IMR-90 (cell line): Measurements from ENCODE around the gene BMPER. TPM values are rescaled to one million over a fixed set of nuclear protein-coding genes. Genes with fewer than 3 reads are reported as not detected.

Experiments
- ATAC-seq: fragments of 200-7000 bp; cut with Tn5 transposase; 2 replicates; pipeline ENCODE4 v1.9.1; 2020; ENCODE audit warnings: low read depth, mild to moderate bottlenecking, moderate library complexity
- BruUV-seq: library from RNA; stranded (reverse); fragments of 400-500 nt; replicated peaks from 2 replicates; lab custom pipeline; 2021; lab: Mats Ljungman, UMichigan
- CTCF ChIA-PET: fragments of 300-600 bp; formaldehyde crosslinking; extraction: SDS; loops from one replicate; lab custom pipeline; 2021; ENCODE audit warnings: antibody characterized with exemption; lab: Yijun Ruan, JAX
- POLR2A ChIA-PET: fragments of 300-600 bp; sonication (Branson Sonifier 250); formaldehyde crosslinking; loops from one replicate; lab custom pipeline; 2022; ENCODE audit warnings: antibody characterized with exemption; ENCODE audit not compliant: unreplicated experiment; lab: Charles Lee
- DNase-seq: peaks from one replicate; pipeline ENCODE4 v3.0.0; 2013
- H2AFZ ChIP-seq: replicated peaks from 2 replicates; pipeline ENCODE3; 2013; ENCODE audit warnings: low read length, mild to moderate bottlenecking; ENCODE audit not compliant: poor library complexity
- H2AK5ac ChIP-seq: 2 replicates; pipeline ENCODE4 v1.6.1; 2013; ENCODE audit warnings: low read depth, low read length, inconsistent platforms
- H2AK9ac ChIP-seq: replicated peaks from 2 replicates; pipeline ENCODE3; 2013; ENCODE audit warnings: mild to moderate bottlenecking, low read depth, low read length, moderate library complexity; ENCODE audit not compliant: poor library complexity
- H2BK120ac ChIP-seq: 2 replicates; pipeline ENCODE4 v1.6.1; 2013; ENCODE audit warnings: low read depth, low read length, inconsistent platforms
- H2BK15ac ChIP-seq: 3 replicates; pipeline ENCODE4 v1.6.1; 2013; ENCODE audit warnings: low read depth, low read length, inconsistent platforms
- H2BK20ac ChIP-seq: 2 replicates; pipeline ENCODE4 v1.6.1; 2013; ENCODE audit warnings: low read depth, mild to moderate bottlenecking, inconsistent platforms, low read length, moderate library complexity
- H2BK5ac ChIP-seq: 2 replicates; pipeline ENCODE4 v1.6.1; 2013; ENCODE audit warnings: mild to moderate bottlenecking, low read depth, low read length, inconsistent platforms; ENCODE audit not compliant: poor library complexity, severe bottlenecking
- H3K14ac ChIP-seq: replicated peaks from 2 replicates; pipeline ENCODE4 v1.6.1; 2013; ENCODE audit warnings: low read depth, low read length, inconsistent platforms
- H3K18ac ChIP-seq: 2 replicates; pipeline ENCODE4 v1.6.1; 2013; ENCODE audit warnings: low read depth, low read length, control low read depth
- H3K23ac ChIP-seq: 2 replicates; pipeline ENCODE4 v1.6.1; 2013; ENCODE audit warnings: low read depth, low read length, inconsistent platforms
- H3K27ac ChIP-seq: 2 replicates; pipeline ENCODE4 v1.5.1; 2013; ENCODE audit warnings: mild to moderate bottlenecking, control low read depth, low read length; ENCODE audit not compliant: insufficient read depth
- H3K27me3 ChIP-seq: 2 replicates; pipeline ENCODE4 v1.6.1; 2013; ENCODE audit warnings: low read length; ENCODE audit not compliant: control insufficient read depth, insufficient read depth
- H3K36me3 ChIP-seq: 2 replicates; pipeline ENCODE4 v1.6.1; 2013; ENCODE audit warnings: low read length, mixed read lengths; ENCODE audit not compliant: control insufficient read depth, insufficient read depth
- H3K4ac ChIP-seq: 2 replicates; pipeline ENCODE4 v1.6.1; 2013; ENCODE audit warnings: low read depth, low read length, inconsistent platforms
- H3K4me1 ChIP-seq: 2 replicates; pipeline ENCODE4 v1.6.1; 2013; ENCODE audit warnings: low read length, mixed read lengths; ENCODE audit not compliant: control insufficient read depth, insufficient read depth
- H3K4me2 ChIP-seq: 2 replicates; pipeline ENCODE4 v1.6.1; 2013; ENCODE audit warnings: low read depth, mild to moderate bottlenecking, control low read depth, low read length, moderate library complexity
- H3K4me3 ChIP-seq: 2 replicates; pipeline ENCODE4 v1.5.1; 2013; ENCODE audit warnings: low read depth, mild to moderate bottlenecking, control low read depth, low read length, moderate library complexity; ENCODE audit not compliant: insufficient read depth
- H3K56ac ChIP-seq: 2 replicates; pipeline ENCODE4 v1.6.1; 2013; ENCODE audit warnings: low read length, inconsistent platforms; ENCODE audit not compliant: insufficient read depth; ENCODE audit errors: extremely low read depth
- H3K79me1 ChIP-seq, 2 experiments: 2 replicates each; pipeline ENCODE4 v1.6.1; 2013; ENCODE audit warnings: low read length in 2 of 2, inconsistent platforms in 1 of 2, low read depth in 1 of 2
- H3K9ac ChIP-seq: 2 replicates; pipeline ENCODE4 v1.6.1; 2013; ENCODE audit warnings: low read depth, low read length, control low read depth
- H3K9me1 ChIP-seq: 2 replicates; pipeline ENCODE4 v1.6.1; 2013; ENCODE audit warnings: low read length, inconsistent platforms; ENCODE audit not compliant: insufficient read depth
- H3K9me3 ChIP-seq: 2 replicates; pipeline ENCODE4 v1.6.1; 2013; ENCODE audit warnings: low read length; ENCODE audit not compliant: control insufficient read depth, insufficient read depth
- H4K20me1 ChIP-seq: 2 replicates; pipeline ENCODE4 v1.6.1; 2013; ENCODE audit warnings: low read length, inconsistent platforms; ENCODE audit not compliant: insufficient read depth
- H4K5ac ChIP-seq: 2 replicates; pipeline ENCODE4 v1.6.1; 2013; ENCODE audit warnings: mild to moderate bottlenecking, low read depth, low read length, control low read depth
- H4K8ac ChIP-seq, 2 experiments: 2 replicates each; pipeline ENCODE4 v1.6.1; 2013; ENCODE audit warnings: low read depth in 2 of 2, low read length in 2 of 2, control low read depth in 1 of 2, inconsistent platforms in 1 of 2
- H4K91ac ChIP-seq: 2 replicates; pipeline ENCODE4 v1.6.1; 2013; ENCODE audit warnings: low read depth, low read length, inconsistent platforms; ENCODE audit not compliant: insufficient read depth
- BHLHE40 ChIP-seq: fragments of 150-350 bp; IDR thresholded peaks from 2 replicates; pipeline ENCODE4 v1.6.1; 2016; ENCODE audit warnings: mild to moderate bottlenecking, low read depth, low read length
- CEBPB ChIP-seq: IDR thresholded peaks from 2 replicates; pipeline ENCODE4 v1.6.1; 2012; ENCODE audit warnings: low read depth, low read length, improper control_type of control experiment
- CHD1 ChIP-seq: IDR thresholded peaks from 2 replicates; pipeline ENCODE4 v1.6.1; 2012; ENCODE audit warnings: low read depth, low read length, improper control_type of control experiment
- FOS ChIP-seq: fragments of 150-350 bp; IDR thresholded peaks from 2 replicates; pipeline ENCODE4 v1.6.1; 2016; ENCODE audit warnings: low read depth, low read length
- MAFK ChIP-seq: IDR thresholded peaks from 2 replicates; pipeline ENCODE4 v1.6.1; 2012; ENCODE audit warnings: low read depth, low read length, improper control_type of control experiment
- MAZ ChIP-seq: IDR thresholded peaks from 2 replicates; pipeline ENCODE4 v1.6.1; 2012; ENCODE audit warnings: low read depth, mild to moderate bottlenecking, low read length, improper control_type of control experiment, moderate library complexity, borderline replicate concordance
- MXI1 ChIP-seq: IDR thresholded peaks from 2 replicates; pipeline ENCODE4 v1.6.1; 2012; ENCODE audit warnings: low read depth, mild to moderate bottlenecking, low read length, moderate library complexity, borderline replicate concordance
- NFE2L2 ChIP-seq: fragments of 150-350 bp; IDR thresholded peaks from 2 replicates; pipeline ENCODE4 v1.6.1; 2016; ENCODE audit warnings: low read depth, mild to moderate bottlenecking, low read length
- POLR2A ChIP-seq: IDR thresholded peaks from 2 replicates; pipeline ENCODE4 v1.6.1; 2012; ENCODE audit warnings: mild to moderate bottlenecking, low read depth, low read length
- RAD21 ChIP-seq: IDR thresholded peaks from 2 replicates; pipeline ENCODE4 v1.6.1; 2012; ENCODE audit warnings: low read length, improper control_type of control experiment
- RCOR1 ChIP-seq: IDR thresholded peaks from 2 replicates; pipeline ENCODE4 v1.6.1; 2012; ENCODE audit warnings: mild to moderate bottlenecking, low read length, improper control_type of control experiment; ENCODE audit not compliant: insufficient replicate concordance
- RFX5 ChIP-seq: IDR thresholded peaks from 2 replicates; pipeline ENCODE4 v1.8.0; 2012; ENCODE audit warnings: low read depth, mild to moderate bottlenecking, low read length, moderate library complexity
- SMC3 ChIP-seq: fragments of 150-350 bp; IDR thresholded peaks from 2 replicates; pipeline ENCODE4 v1.6.1; 2016; ENCODE audit warnings: low read depth, mild to moderate bottlenecking, antibody characterized with exemption, low read length, moderate library complexity
- USF2 ChIP-seq: fragments of 150-350 bp; IDR thresholded peaks from 2 replicates; pipeline ENCODE4 v1.6.1; 2017; ENCODE audit warnings: mild to moderate bottlenecking, antibody characterized with exemption, low read length, low read depth
- WGBS, 2 experiments: methylation state at CpG; one replicate each; pipeline versions ENCODE4 v1.1.5 to v1.1.7; 2013; ENCODE audit warnings: missing lambda C conversion rate in 2 of 2; ENCODE audit not compliant: insufficient read length in 1 of 2; ENCODE audit errors: extremely low coverage in 2 of 2; 5-methylcytosine and 5-hydroxymethylcytosine counted together
- dilution Hi-C: fragments of 300-500 bp; cut with HindIII; formaldehyde crosslinking; loops from one replicate; pipeline ENCODE4 v1.14.3; 2018; ENCODE audit warnings: low sequenced_read_pairs; ENCODE audit not compliant: unreplicated experiment
- in situ Hi-C: fragments of 300-500 bp; cut with MboI; formaldehyde crosslinking; loops from 3 replicates; pipeline ENCODE4 v1.14.3; 2019; ENCODE audit warnings: low sequenced_read_pairs, inconsistent platforms, mixed read lengths
- intact Hi-C: fragments of 100-400 bp; cut with micrococcal nuclease; formaldehyde crosslinking; loops from 2 replicates; pipeline ENCODE4 v1.10.0; 2022
- polyA plus RNA-seq, 3 experiments: library from polyadenylated mRNA; depleted of rRNA; stranded (reverse); fragments of >200 nt; gene quantifications; 2 replicates each; pipeline ENCODE4 v1.2.3, GENCODE V29; 2012; ENCODE audit warnings: low replicate concordance in 1 of 3
- total RNA-seq: library from RNA; depleted of rRNA; stranded (reverse); fragments of >200 nt; gene quantifications from 2 replicates; pipeline ENCODE4 v1.2.3, GENCODE V29; 2012
- TF ChIP-seq, protein P1 (sequence below): conservative IDR thresholded peaks from 2 replicates; pipeline ENCODE4 v1.5.1; 2012; ENCODE audit warnings: mild to moderate bottlenecking, low read depth, low read length, improper control_type of control experiment
- TF ChIP-seq, protein P2 (sequence below): fragments of 150-350 bp; IDR thresholded peaks from 2 replicates; pipeline ENCODE4 v1.6.1; 2016; ENCODE audit warnings: low read depth, mild to moderate bottlenecking, low read length, moderate library complexity, borderline replicate concordance

The BMPER gene
- total and polyA plus RNA-seq, 2 of the 4 experiments (the other 2 are of a cell fraction), result 6.2 to 7.9 TPM

- no peak overlapping the region for H2BK5ac ChIP-seq
- no peak overlapping the region for H3K14ac ChIP-seq
- no peak overlapping the region for H3K4me2 ChIP-seq
- H3K4ac ChIP-seq, result no peak overlapping the region
- H2AFZ ChIP-seq, result no peak overlapping the region
- peaks cover 3% of the 10 kb centered on the region; the same call in 1 of the 2 replicates for H3K36me3 ChIP-seq
- in situ Hi-C loops (loop anchor here (10.0 kb wide), 2 partner anchors 512 to 682 kb away; no protein-coding TSS in a partner anchor), intact Hi-C loops (loop anchor here (10.0 kb wide), 1 partner anchor 228 kb away; no protein-coding TSS in a partner anchor), dilution Hi-C loops (no loop called here)
- no peaks in the 10 kb centered on the region for H4K20me1 ChIP-seq
- no peak overlapping the region for H2AK5ac ChIP-seq
- no peaks in the 10 kb centered on the region for H3K9me1 ChIP-seq
- H4K91ac ChIP-seq, result no peak overlapping the region
- no peak overlapping the region for H2BK15ac ChIP-seq
- H2BK20ac ChIP-seq, result no peak overlapping the region
- no peak overlapping the region for H3K4me3 ChIP-seq
- H2AK9ac ChIP-seq, result no peak overlapping the region
- ATAC-seq (no peak), DNase-seq (no peak)
- no peak overlapping the region for H2BK120ac ChIP-seq
- BruUV-seq, result no TSS peak
- TF ChIP-seq, protein P1, sequence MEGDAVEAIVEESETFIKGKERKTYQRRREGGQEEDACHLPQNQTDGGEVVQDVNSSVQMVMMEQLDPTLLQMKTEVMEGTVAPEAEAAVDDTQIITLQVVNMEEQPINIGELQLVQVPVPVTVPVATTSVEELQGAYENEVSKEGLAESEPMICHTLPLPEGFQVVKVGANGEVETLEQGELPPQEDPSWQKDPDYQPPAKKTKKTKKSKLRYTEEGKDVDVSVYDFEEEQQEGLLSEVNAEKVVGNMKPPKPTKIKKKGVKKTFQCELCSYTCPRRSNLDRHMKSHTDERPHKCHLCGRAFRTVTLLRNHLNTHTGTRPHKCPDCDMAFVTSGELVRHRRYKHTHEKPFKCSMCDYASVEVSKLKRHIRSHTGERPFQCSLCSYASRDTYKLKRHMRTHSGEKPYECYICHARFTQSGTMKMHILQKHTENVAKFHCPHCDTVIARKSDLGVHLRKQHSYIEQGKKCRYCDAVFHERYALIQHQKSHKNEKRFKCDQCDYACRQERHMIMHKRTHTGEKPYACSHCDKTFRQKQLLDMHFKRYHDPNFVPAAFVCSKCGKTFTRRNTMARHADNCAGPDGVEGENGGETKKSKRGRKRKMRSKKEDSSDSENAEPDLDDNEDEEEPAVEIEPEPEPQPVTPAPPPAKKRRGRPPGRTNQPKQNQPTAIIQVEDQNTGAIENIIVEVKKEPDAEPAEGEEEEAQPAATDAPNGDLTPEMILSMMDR, result no peak
- TF ChIP-seq BHLHE40 (no peak), RCOR1 (no peak), MAZ (no peak), MXI1 (no peak), FOS (no peak), NFE2L2 (no peak), CHD1 (no peak), CEBPB (no peak), POLR2A (no peak), SMC3 (no peak), MAFK (no peak), USF2 (no peak), RAD21 (no peak), RFX5 (no peak)
- TF ChIP-seq, protein P2, sequence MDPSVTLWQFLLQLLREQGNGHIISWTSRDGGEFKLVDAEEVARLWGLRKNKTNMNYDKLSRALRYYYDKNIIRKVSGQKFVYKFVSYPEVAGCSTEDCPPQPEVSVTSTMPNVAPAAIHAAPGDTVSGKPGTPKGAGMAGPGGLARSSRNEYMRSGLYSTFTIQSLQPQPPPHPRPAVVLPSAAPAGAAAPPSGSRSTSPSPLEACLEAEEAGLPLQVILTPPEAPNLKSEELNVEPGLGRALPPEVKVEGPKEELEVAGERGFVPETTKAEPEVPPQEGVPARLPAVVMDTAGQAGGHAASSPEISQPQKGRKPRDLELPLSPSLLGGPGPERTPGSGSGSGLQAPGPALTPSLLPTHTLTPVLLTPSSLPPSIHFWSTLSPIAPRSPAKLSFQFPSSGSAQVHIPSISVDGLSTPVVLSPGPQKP, result no peak
- peaks cover 14% of the 10 kb centered on the region for H3K4me1 ChIP-seq
- no peak overlapping the region for H3K18ac ChIP-seq
- H3K27me3 ChIP-seq, result no peaks in the 10 kb centered on the region
- no peak overlapping the region for H4K5ac ChIP-seq
- H3K23ac ChIP-seq, result no peak overlapping the region
- H3K9me3 ChIP-seq, result no peaks in the 10 kb centered on the region
- H3K9ac ChIP-seq, result no peak overlapping the region
- no CpG with 5 or more reads among the region's 5 CpGs for WGBS, 2 experiments
- ChIA-PET POLR2A (no interaction called here), CTCF (no interaction called here)
- H3K27ac ChIP-seq, result no peak overlapping the region
- no peaks in the 10 kb centered on the region for H3K79me1 ChIP-seq
- H3K56ac ChIP-seq, result no peak overlapping the region
- H4K8ac ChIP-seq, result no peak overlapping the region
Observed at GRCh38 chr7:33936503-33936902, 31.2 kb downstream of the BMPER start.
